ENCODE results near the gene GCLC.
A peak's percentile ranks its signal among the peaks of the same experiment; 100 is the strongest.
"Not testable (repeated sequence)": the region's sequence is repeated elsewhere in the genome, so short reads cannot be mapped to it uniquely, and the experiment has no call there.

GCLC gene

GRCh38 chr6:53492860-53493634 is 51.9 kb downstream of the GCLC start:
- DNase-seq (ENCODE audit: low read depth in 2 of 2), result no peak

DNA sequence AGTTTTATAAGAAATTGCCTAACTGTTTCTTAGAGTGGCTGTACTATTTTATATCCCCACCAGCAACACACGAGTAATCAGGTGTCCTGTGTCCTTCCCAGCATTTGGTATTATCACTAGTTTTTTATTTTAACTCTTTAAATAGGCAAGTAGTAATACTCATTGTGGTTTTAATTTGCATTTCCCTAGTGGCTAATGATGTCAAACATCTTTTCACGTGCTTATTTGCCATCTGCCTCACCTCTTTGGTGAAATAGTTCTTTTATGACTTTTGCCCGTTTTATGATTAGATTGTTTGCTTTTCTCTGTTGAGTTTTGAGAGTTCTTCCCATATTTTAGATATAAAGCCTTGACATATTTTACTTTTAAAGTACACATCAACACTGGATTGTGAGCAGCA is 57.8 kb downstream of the GCLC start:
- DNase-seq (ENCODE audit: low read depth in 2 of 2), result no peak

DNA sequence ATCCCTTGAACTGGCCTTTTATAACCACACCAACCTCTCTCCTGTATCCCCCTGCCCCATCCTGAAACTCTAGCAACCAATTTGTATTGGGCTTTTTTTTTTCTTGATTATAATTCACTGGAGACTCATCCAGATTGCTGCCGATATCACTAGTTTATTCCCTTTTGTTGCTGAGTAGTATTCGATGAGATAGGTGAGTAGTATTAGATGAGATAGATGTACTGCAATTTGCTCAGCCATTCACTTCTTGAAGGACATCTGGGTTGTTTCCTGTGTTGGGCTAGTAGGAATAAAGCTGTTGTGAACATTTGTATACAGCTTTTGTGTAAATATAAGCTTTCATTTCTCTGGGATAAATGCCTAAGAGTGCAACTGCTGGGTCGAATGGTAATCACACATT is 58.2 kb downstream of the GCLC start:
- DNase-seq (ENCODE audit: low read depth in 2 of 2), result no peak

DNA sequence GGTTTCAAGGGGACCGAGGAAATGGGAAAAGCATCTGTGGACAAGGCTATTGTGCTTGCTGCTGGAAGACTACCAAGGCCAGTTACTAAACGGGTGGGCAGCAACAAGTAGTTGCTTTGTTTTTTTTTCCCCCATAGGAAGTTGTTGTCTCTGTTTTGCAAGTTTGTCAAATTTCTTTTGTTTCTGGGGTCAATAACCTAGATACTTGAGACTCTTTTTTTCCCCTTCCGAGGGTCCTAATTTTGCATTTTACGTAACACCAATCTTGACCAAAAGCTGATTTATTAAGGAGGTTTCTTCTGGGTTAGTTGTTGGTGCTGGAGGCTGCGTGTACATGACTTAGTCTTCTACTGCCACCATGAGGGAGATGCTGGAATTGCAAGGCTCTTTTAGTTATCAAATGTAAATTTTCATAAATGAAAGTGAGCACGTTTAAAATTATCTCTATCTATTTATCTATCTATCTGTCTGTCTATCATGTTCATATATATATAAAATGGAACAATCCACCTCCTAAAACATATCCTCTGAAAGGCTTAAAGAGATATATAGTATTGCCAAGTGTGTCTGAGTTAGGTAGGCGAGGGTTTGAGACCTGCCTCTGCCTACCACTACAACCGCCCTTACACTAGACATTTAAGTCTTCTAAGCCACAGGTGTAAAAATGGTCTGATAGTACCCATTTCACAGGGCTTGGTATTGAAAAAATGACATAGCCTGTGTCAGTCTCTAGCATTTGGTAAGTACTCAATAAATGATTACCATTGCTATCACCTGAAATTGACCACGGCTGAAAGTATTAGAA is 60.2 kb downstream of the GCLC start:
- peak; percentile 21 to 43 for DNase-seq (ENCODE audit: low read depth in 2 of 2)

DNA sequence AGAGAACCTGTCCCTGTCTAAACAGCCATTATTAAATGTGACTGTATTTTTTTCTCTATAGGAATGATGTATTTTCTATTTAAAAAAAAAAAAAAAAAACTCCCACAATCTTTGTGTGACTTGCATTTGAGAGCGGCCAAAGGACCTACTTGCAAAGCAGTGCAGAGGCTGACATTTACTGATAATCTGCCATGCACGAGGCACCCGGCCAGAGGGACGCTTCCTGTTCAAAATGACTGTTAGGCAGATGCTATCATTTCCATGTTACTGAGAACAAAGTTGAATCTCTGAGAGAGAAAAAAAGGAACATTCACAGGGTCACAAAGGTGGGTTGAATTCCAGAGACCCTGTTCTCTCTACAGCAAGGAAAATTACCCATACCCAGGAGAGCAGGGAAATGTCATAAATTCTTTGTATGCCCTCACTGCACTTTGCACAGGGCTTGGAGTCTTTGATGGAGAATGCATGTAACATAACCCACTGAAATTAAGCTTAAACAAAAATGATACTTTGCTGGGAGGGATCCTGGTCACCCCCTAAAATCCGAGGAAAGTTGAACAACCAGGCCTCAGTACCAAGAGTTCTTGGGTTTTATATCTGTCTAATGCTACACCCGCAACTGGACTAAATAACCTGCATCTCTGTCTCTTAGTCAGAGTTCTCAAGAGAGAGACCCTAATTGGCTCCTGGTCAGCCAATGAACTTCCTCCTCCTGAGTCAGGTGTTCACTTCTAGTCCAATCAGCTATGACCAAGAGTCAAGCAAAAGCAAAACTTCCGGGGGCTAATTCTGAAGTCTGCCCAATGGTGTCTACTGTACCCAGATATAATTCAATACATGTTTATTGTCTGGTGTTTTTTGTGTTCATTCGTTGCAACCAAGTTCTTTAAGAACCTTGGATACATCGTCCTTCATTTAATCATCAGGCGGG is 61.2 kb downstream of the GCLC start:
- DNase-seq (ENCODE audit: low read depth in 2 of 2), result no peak

DNA sequence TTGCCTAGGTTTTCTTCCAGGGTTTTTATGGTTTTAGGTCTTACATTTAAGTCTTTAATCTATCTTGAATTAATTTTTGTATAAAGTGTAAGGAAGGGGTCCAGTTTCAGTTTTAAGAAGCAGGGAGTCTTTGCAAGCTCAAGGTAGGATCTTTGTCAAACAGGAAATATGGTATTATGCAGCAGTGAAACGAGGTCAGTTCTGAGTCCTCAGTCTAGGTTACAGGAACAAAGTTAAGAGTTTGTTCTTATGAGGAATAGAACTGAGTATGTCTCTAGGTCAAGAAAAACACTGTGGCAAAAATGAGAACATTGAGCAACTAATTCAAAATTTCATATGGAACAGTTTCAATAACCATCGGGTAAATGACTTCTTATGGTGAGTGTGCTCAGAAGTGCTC is 63.6 kb downstream of the GCLC start:
- DNase-seq (ENCODE audit: low read depth in 2 of 2), result no peak

DNA sequence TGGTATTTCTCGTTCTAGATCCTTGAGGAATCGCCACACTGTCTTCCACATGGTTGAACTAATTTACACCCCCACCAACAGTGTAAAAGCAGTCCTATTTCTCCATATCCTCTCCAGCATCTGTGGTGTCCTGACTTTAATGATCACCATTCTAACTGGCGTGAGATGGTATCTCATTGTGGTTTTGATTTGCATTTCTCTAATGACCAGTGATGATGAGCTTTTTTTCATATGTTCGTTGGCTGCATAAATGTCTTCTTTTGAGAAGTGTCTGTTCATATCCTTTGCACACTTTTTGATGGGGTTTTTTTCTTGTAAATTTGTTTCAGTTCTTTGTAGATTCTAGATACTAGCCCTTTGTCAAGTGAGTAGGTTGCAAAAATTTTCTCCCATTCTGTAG is 64.1 kb downstream of the GCLC start:
- not testable (repeated sequence) for DNase-seq (ENCODE audit: low read depth in 2 of 2)

GRCh38 chr6:53479871-53480270 is 65.0 kb downstream of the GCLC start:
- DNase-seq (ENCODE audit: low read depth in 2 of 2), result no peak

- no peak for DNase-seq (ENCODE audit: low read depth in 2 of 2)
Measured at GRCh38 chr6:53476964-53477363, 67.9 kb downstream of the GCLC start.

- no peak for DNase-seq (ENCODE audit: low read depth in 2 of 2)
Measured at GRCh38 chr6:53474010-53474409, 70.9 kb downstream of the GCLC start.

GRCh38 chr6:53469163-53469562 is 75.7 kb downstream of the GCLC start:
- DNase-seq (ENCODE audit: low read depth in 2 of 2), result no peak

DNA sequence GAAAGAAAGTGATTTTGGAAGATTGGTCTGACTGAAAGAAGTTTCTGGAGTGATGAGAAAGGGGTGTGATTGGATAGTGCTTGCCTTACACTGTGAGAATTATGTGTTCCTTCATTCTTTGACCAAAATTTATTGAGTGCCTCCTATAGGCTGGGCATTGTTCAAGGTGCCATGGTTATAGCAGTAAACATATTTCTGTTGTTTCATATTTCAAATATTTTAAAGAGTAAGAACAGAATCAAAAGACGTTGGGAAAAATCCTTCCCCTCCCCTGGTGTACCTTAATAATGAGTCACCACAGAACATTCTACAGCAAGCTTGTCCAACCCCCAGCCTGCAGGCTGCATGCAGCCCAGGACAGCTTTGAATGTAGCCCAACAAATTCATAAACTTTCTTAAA is 78.6 kb downstream of the GCLC start:
- DNase-seq (ENCODE audit: low read depth in 2 of 2), result no peak

DNA sequence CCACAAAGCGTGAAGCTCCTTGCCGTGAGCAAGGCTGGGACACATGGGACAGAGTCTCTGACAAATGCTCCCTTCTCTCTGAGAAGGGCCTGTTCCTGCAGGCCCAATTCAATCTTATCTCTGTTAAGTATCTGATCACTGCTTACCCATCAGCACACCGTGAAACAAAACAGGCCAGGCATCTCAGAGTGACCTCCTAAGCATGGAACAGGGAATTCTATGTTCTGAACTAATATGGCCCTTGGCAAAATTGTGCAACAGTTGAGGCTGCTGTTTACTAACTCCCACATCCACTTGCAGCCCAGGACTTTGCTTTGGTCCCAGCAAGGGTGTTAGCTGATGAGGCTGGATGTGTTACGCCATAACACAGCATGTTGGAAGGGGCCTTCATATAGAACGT is 79.2 kb downstream of the GCLC start:
- no peak for DNase-seq (ENCODE audit: low read depth in 2 of 2)

- DNase-seq (ENCODE audit: low read depth in 2 of 2), result no peak
Measured at GRCh38 chr6:53464927-53465460, 79.9 kb downstream of the GCLC start.

DNA sequence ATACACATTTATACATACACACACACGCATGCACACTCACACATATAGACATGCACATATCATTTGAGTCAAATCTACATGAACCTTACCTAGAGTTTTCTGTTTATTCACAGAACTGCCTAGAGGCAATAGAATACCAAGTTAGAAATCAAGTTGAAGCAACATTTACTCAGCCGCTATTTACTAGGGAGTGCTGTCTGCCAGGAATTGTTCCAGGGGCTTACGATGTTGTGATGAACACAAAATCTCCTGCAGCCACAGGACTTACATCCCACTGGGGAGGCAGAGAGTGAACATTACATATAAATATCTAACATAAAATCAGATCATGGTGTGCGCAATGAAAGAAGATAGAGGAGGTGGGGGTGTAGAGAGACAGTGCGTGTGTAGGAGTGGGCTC is 80.4 kb downstream of the GCLC start:
- DNase-seq (ENCODE audit: low read depth in 2 of 2), result no peak

GRCh38 chr6:53461696-53462095 is 83.2 kb downstream of the GCLC start:
- DNase-seq (ENCODE audit: low read depth in 2 of 2), result no peak

DNA sequence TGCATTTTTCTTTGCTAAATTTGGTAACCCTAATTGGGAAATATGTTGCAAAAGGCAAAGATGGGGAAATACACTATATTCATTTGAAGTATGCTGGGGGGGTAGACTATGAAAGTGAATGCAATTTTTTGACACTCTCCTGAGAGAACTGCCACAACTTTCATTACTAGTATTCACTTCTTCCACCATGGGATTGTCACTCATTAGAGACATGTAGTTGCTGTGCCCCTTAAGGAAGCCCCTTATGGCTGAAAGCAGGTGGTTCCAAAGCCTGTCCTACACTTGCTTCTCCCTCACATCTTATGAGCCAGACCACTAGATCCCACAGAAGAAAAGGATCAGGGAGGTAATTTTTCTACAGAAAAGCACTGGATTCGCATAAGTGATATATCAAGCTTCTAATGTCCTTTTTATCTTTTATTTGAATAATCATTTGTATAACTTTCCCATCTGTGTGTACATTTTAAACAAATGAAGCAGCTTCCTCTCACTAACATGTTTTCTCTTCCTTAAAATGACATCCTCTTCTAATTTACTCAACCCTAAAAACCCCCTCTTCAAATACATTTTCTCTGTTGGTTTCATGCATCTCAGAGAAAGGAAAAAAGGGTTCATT is 83.8 kb downstream of the GCLC start:
- DNase-seq (ENCODE audit: low read depth in 2 of 2), result no peak

DNA sequence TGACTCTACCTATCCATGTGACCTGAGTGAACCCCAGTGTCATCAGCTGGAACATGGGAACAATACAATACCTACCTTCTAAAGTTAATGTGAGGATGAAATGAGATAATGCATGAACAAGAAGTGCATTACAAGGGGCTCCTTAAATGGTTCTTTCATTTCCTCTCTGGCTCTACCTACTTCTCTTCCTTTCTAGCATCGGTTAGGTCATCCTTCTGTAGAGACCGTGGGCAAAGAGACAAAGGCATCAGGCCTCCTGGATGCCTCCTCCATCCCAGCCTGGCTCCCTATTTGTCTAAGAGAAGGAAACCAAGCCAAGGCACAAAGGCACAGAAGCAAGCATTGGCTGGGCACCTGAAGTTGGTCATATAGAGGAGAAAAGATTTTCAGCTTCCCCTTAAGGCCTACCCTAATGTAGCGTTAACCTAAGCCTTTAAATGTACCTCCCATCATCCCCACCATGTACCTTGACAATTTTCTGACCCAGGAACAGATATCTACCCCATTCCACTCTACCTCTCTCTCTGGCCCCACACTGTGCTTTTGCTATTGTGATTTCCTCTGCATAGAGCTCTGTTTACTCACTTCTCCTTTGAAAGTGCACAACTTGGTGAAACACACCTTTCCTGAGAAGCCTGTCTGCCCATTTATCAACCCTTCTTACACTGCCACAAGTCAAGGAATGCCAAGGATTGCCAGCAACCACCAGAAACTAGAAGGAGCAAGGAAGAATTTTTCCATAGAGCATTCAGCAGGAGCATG is 86.6 kb downstream of the GCLC start:
- DNase-seq (ENCODE audit: low read depth in 2 of 2), result no peak

DNA sequence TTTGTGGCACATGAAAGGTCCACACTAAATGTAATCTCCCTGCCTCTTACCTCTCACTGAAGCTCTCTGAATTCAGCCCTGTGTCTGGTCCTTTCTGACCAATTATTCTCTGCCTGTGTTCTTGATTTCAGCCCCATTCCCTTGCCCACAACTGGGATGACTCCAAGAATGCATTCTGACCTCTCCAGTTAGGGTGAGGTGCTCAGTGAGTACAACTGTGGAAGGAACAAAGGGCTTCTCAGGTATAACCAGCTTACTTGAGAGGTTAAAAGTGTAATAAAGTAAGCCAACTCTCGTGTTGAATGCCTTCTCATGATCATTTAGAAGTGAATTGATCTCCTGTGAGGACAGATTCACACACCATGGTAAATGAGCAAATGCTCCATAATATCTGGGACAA is 88.1 kb downstream of the GCLC start:
- no peak for DNase-seq (ENCODE audit: low read depth in 2 of 2)

GRCh38 chr6:53455678-53456077 is 89.2 kb downstream of the GCLC start:
- no peak for DNase-seq (ENCODE audit: low read depth in 2 of 2)

GRCh38 chr6:53451165-53451564 is 93.7 kb downstream of the GCLC start:
- no peak for DNase-seq (ENCODE audit: low read depth in 2 of 2)
